NCI-H1436 (cell line): ENCODE data around the gene ZCCHC14.
"Not testable (repeated sequence)": the region's sequence is repeated elsewhere in the genome, so short reads cannot be mapped to it uniquely, and the experiment has no call there.

ENCODE experiments used
- DNase-seq: peaks from one replicate; lab custom pipeline; 2025; lab: John Stamatoyannopoulos, UW

The ZCCHC14 gene

GRCh38 chr16:87477209-87477981 is 15.4 kb downstream of the ZCCHC14 start:
- DNase-seq, result not testable (repeated sequence)

GRCh38 chr16:87474566-87474996 is 18.2 kb downstream of the ZCCHC14 start:
- no peak for DNase-seq

GRCh38 chr16:87474017-87474416 is 18.8 kb downstream of the ZCCHC14 start:
- DNase-seq, result no peak

GRCh38 chr16:87472935-87473334 is 19.9 kb downstream of the ZCCHC14 start:
- DNase-seq, result no peak

GRCh38 chr16:87472142-87472778 is 20.6 kb downstream of the ZCCHC14 start:
- no peak for DNase-seq

- DNase-seq, result no peak
Measured at GRCh38 chr16:87471278-87472141, 21.3 kb downstream of the ZCCHC14 start.

- DNase-seq, result no peak
Measured at GRCh38 chr16:87470332-87470731, 22.5 kb downstream of the ZCCHC14 start.

GRCh38 chr16:87469169-87469568 is 23.7 kb downstream of the ZCCHC14 start:
- DNase-seq, result no peak

GRCh38 chr16:87468550-87468949 is 24.3 kb downstream of the ZCCHC14 start:
- no peak for DNase-seq

- no peak for DNase-seq
Measured at GRCh38 chr16:87466975-87467501, 25.8 kb downstream of the ZCCHC14 start.

GRCh38 chr16:87465879-87466278 is 26.9 kb downstream of the ZCCHC14 start:
- no peak for DNase-seq

GRCh38 chr16:87465306-87465705 is 27.5 kb downstream of the ZCCHC14 start:
- DNase-seq, result peak; percentile 4

- no peak for DNase-seq
Measured at GRCh38 chr16:87464691-87465300, 28.0 kb downstream of the ZCCHC14 start.

GRCh38 chr16:87463722-87464690 is 28.8 kb downstream of the ZCCHC14 start:
- no peak for DNase-seq

- DNase-seq, result peak; percentile 79
Measured at GRCh38 chr16:87461466-87461991, 31.3 kb downstream of the ZCCHC14 start.

- no peak for DNase-seq
Measured at GRCh38 chr16:87460936-87461335, 31.9 kb downstream of the ZCCHC14 start.

- no peak for DNase-seq
Measured at GRCh38 chr16:87459833-87460232, 33.0 kb downstream of the ZCCHC14 start.

- no peak for DNase-seq
Measured at GRCh38 chr16:87459027-87459426, 33.8 kb downstream of the ZCCHC14 start.

- DNase-seq, result no peak
Measured at GRCh38 chr16:87458424-87458915, 34.4 kb downstream of the ZCCHC14 start.
